GM12878 (cell line): ENCODE data around the gene OR2T34. TPM values are rescaled to one million over a fixed set of nuclear protein-coding genes. Genes with fewer than 3 reads are reported as not detected.

Source experiments
- ATAC-seq: fragments of 200-7000 bp; cut with Tn5 transposase; 3 replicates; pipeline ENCODE4 v1.9.1; 2020; ENCODE audit warnings: mild to moderate bottlenecking, moderate library complexity
- BruUV-seq: library from RNA; stranded (reverse); fragments of 400-500 nt; replicated peaks from 2 replicates; lab custom pipeline; 2021; lab: Mats Ljungman, UMichigan
- CTCF ChIA-PET: fragments of 300-600 bp; sonication (Branson Sonifier 250); formaldehyde crosslinking; extraction: SDS; loops from one replicate; lab custom pipeline; 2021; ENCODE audit warnings: inconsistent platforms; lab: Yijun Ruan, JAX
- POLR2A ChIA-PET: fragments of 350-600 bp; formaldehyde crosslinking; extraction: SDS; loops from one replicate; lab custom pipeline; 2021; ENCODE audit warnings: inconsistent platforms; lab: Charles Lee
- RAD21 ChIA-PET: fragments of 300-600 bp; sonication (Branson Sonifier 250); formaldehyde crosslinking; loops from one replicate; lab custom pipeline; 2023; ENCODE audit warnings: antibody characterized with exemption; ENCODE audit not compliant: unreplicated experiment; lab: Charles Lee
- SMC1A ChIA-PET: fragments of 300-600 bp; sonication (Branson Sonifier 250); formaldehyde crosslinking; loops from one replicate; lab custom pipeline; 2023; ENCODE audit not compliant: unreplicated experiment, uncharacterized antibody; lab: Charles Lee
- DNase-seq: peaks from one replicate; pipeline ENCODE4 v3.0.0-alpha.2; 2011; ENCODE audit warnings: low read depth, low spot score
- FAIRE-seq: peaks from 3 replicates; lab custom pipeline; 2011; peaks lifted over from hg19 to GRCh38; lab: Jason Lieb, UNC
- H2AFZ ChIP-seq: 2 replicates; pipeline ENCODE4 v1.6.0; 2011; ENCODE audit warnings: low read depth, low read length, control low read depth; ENCODE audit not compliant: control insufficient read depth
- H3K27ac ChIP-seq: 2 replicates; pipeline ENCODE4 v1.5.1; 2011; ENCODE audit warnings: control low read depth; ENCODE audit not compliant: control insufficient read depth, insufficient read depth
- H3K27me3 ChIP-seq, 2 experiments: replicated peaks in 1 of 2; 2 replicates each; pipeline versions ENCODE4 v1.6.0 to v1.6.1; 2011; ENCODE audit warnings: low read length in 1 of 2; ENCODE audit not compliant: control insufficient read depth in 2 of 2, insufficient read depth in 2 of 2
- H3K36me3 ChIP-seq, 2 experiments: 2 replicates each; pipeline ENCODE4 v1.5.1; 2011; ENCODE audit warnings: low read length in 1 of 2; ENCODE audit not compliant: control insufficient read depth in 2 of 2, insufficient read depth in 2 of 2
- H3K4me1 ChIP-seq: 2 replicates; pipeline ENCODE4 v1.6.1; 2011; ENCODE audit warnings: mild to moderate bottlenecking, low read length, moderate library complexity, mixed read lengths; ENCODE audit not compliant: control insufficient read depth, insufficient read depth
- H3K4me2 ChIP-seq: 2 replicates; pipeline ENCODE4 v1.6.0; 2011; ENCODE audit warnings: control low read depth; ENCODE audit not compliant: control insufficient read depth, insufficient read depth
- H3K4me3 ChIP-seq: fragments of 200-600 bp; sonication (generic); 2 replicates; pipeline ENCODE4 v1.5.1; 2016
- H3K79me2 ChIP-seq: 2 replicates; pipeline ENCODE4 v1.6.0; 2011; ENCODE audit warnings: low read length; ENCODE audit not compliant: control insufficient read depth, insufficient read depth
- H3K9ac ChIP-seq: 2 replicates; pipeline ENCODE4 v1.8.0; 2011; ENCODE audit warnings: low read length, control low read depth, mixed read lengths; ENCODE audit not compliant: control insufficient read depth, insufficient read depth
- H3K9me3 ChIP-seq: replicated peaks from 3 replicates; pipeline ENCODE4 v1.5.1; 2011; ENCODE audit warnings: mild to moderate bottlenecking, low read length; ENCODE audit not compliant: control insufficient read depth, insufficient read depth
- H4K20me1 ChIP-seq: 2 replicates; pipeline ENCODE4 v1.6.0; 2011; ENCODE audit not compliant: control insufficient read depth, insufficient read depth
- DPF2 ChIP-seq: fragments of 450-650 bp; IDR thresholded peaks from 2 replicates; pipeline ENCODE4 v1.6.1; 2017; ENCODE audit warnings: mild to moderate bottlenecking
- EP300 ChIP-seq, 2 experiments: fragments of 150-350 bp in 1 of 2; IDR thresholded peaks; 2 replicates each; pipeline ENCODE4 v1.6.1; 2011 to 2012; ENCODE audit warnings: low read depth in 2 of 2, low read length in 2 of 2, borderline replicate concordance in 1 of 2, improper control_type of control experiment in 1 of 2, inconsistent platforms in 1 of 2; ENCODE audit not compliant: control insufficient read depth in 1 of 2
- GATAD2B ChIP-seq: fragments of 450-650 bp; conservative IDR thresholded peaks from 2 replicates; pipeline ENCODE4 v1.6.1; 2017; ENCODE audit warnings: low read depth, mild to moderate bottlenecking, moderate library complexity
- REST ChIP-seq: IDR thresholded peaks from 2 replicates; pipeline ENCODE4 v1.6.1; 2012; ENCODE audit warnings: mild to moderate bottlenecking, low read depth, low read length
- SPI1 ChIP-seq: IDR thresholded peaks from 2 replicates; pipeline ENCODE4 v1.6.1; 2011; ENCODE audit warnings: low read depth, mild to moderate bottlenecking, low read length, moderate library complexity, borderline replicate concordance; ENCODE audit not compliant: insufficient read depth
- TCF7 ChIP-seq: IDR thresholded peaks from 2 replicates; pipeline ENCODE4 v1.6.1; 2014; ENCODE audit warnings: antibody characterized with exemption, borderline replicate concordance
- YY1 ChIP-seq: IDR thresholded peaks from 2 replicates; pipeline ENCODE4 v1.6.1; 2011; ENCODE audit warnings: low read depth, mild to moderate bottlenecking, low read length
- WGBS: methylation state at CpG from one replicate; pipeline ENCODE4 v1.1.6; 2016; ENCODE audit warnings: low lambda C conversion rate; ENCODE audit not compliant: insufficient replicate concordance, insufficient coverage; ENCODE audit errors: missing lambda C conversion rate; 5-methylcytosine and 5-hydroxymethylcytosine counted together
- in situ Hi-C: fragments of 300-500 bp; cut with MboI; formaldehyde crosslinking; loops from 9 replicates; pipeline ENCODE4 v1.14.3; 2018; ENCODE audit warnings: mixed read lengths
- intact Hi-C: fragments of 100-400 bp; cut with micrococcal nuclease; formaldehyde crosslinking; loops from one replicate; pipeline ENCODE4 v1.14.2; 2022; ENCODE audit not compliant: unreplicated experiment
- polyA plus RNA-seq, 11 experiments: library from polyadenylated mRNA; depleted of rRNA in 4 of 11; unstranded in 6 of 11; stranded (reverse) in 5 of 11; fragments of >200 nt; fragmentation: Nextera tagmentation in 4 of 11; fragmentation: Illumina TruSeq in 1 of 11; extraction: Ambion mirVana in 4 of 11; extraction: Trizol in 1 of 11; gene quantifications; 1 replicate in 1 of 11; 2 replicates in 10 of 11; pipeline versions ENCODE4 v1.2.1 to v1.2.3, GENCODE V29; 2011 to 2016; ENCODE audit warnings: inconsistent platforms in 2 of 11, missing spikeins in 2 of 11, low read depth in 1 of 11
- total RNA-seq, 4 experiments: library from RNA; depleted of rRNA in 3 of 4; stranded (reverse); fragments of >200 nt in 3 of 4; fragmentation: Illumina TruSeq in 1 of 4; extraction: Trizol in 1 of 4; gene quantifications; 2 replicates each; pipeline versions ENCODE4 v1.2.1 to v1.2.3, GENCODE V29; 2013 to 2021

OR2T34 gene
- total and polyA plus RNA-seq, 10 of the 15 experiments (the other 5 are each of a cell fraction or from before 2014, with no cell fraction given): 0.16 to 2.7 (median 0.48) TPM; not detected in 2

- no peaks in the 10 kb centered on the region for H3K9me3 ChIP-seq
- POLR2A ChIA-PET: no interaction called here
- H3K4me3 ChIP-seq: no peak overlapping the region
- no peaks in the 10 kb centered on the region for H3K36me3 ChIP-seq
- CTCF ChIA-PET: no interaction called here
- H3K4me1 ChIP-seq: no peaks in the 10 kb centered on the region
- DNase-seq (no peak), ATAC-seq (no peak), FAIRE-seq (no peak)
- intact Hi-C loops: no loop called here
- H3K9ac ChIP-seq: no peak overlapping the region
- WGBS: no CpG with 5 or more reads among the region's 8 CpGs
- BruUV-seq: no TSS peak
- H3K27ac ChIP-seq: no peak overlapping the region
- no peak overlapping the region for H2AFZ ChIP-seq
- H3K79me2 ChIP-seq: no peaks in the 10 kb centered on the region
- no peaks in the 10 kb centered on the region for H4K20me1 ChIP-seq
- H3K4me2 ChIP-seq: no peak overlapping the region
- in situ Hi-C loops: no loop called here
- SMC1A ChIA-PET: no interaction called here
- H3K27me3 ChIP-seq: no peaks in the 10 kb centered on the region
- TF ChIP-seq YY1 (no peak), GATAD2B (no peak), DPF2 (no peak), SPI1 (no peak), TCF7 (no peak), REST (no peak), EP300 (IDR thresholded peaks at IDR 0.05; ENCODE audit: borderline replicate concordance in 1 of 2, control insufficient read depth in 1 of 2, low read depth in 2 of 2, low read length in 2 of 2) (no peak)
- RAD21 ChIA-PET: no interaction called here
Measured at GRCh38 chr1:248599396-248599795, 24.8 kb upstream of the OR2T34 start.
